Mucosa of gallbladder (tissue), 1 donor: ENCODE measurements around the gene DTNB. TPM values are rescaled to one million over a fixed set of nuclear protein-coding genes. Genes with fewer than 3 reads are reported as not detected.

Experiments
- total RNA-seq: library from RNA; stranded (reverse); gene quantifications from one replicate; pipeline ENCODE4 v1.2.1, GENCODE V29; 2021
- donor health status: DM: no; HTN: no; CAD: no.

Gene DTNB
- total RNA-seq, 1 donor from 2014 or later = 35.9 TPM

Other genes with a start within 250 kb of the DTNB start
- 37.5 TPM for gene ASXL2, start 204.9 kb upstream of the DTNB start, total RNA-seq